Endometrial microvascular endothelial cells (primary cell): Measurements from ENCODE around the gene SYNE2. TPM values are rescaled to one million over a fixed set of nuclear protein-coding genes. Genes with fewer than 3 reads are reported as not detected.
"Not testable (repeated sequence)": the region's sequence is repeated elsewhere in the genome, so short reads cannot be mapped to it uniquely, and the experiment has no call there.

ENCODE experiments used
- in situ Hi-C: cut with HindIII; loops from 2 replicates; pipeline ENCODE4 v1.10.0; 2017; ENCODE audit warnings: low sequenced_read_pairs, low pct_unique_long_range_greater_than_20kb; ENCODE audit errors: inconsistent ontology term
- total RNA-seq: library from RNA; depleted of rRNA; stranded (reverse); fragments of >200 nt; gene quantifications from one replicate; pipeline ENCODE4 v1.2.3, GENCODE V29; 2015; ENCODE audit errors: inconsistent ontology term

The SYNE2 gene
- 24.9 TPM for total RNA-seq

- in situ Hi-C loops, result no loop called here
Measured at GRCh38 chr14:63852817-63853731, at the start of gene SYNE2. Gene SYNE2 (plus strand): TSS chr14:63853004. CDS start chr14:63909149, 56,145 bp downstream.

- in situ Hi-C loops, result not testable (repeated sequence)
Measured at GRCh38 chr14:63803221-63803791, 49.5 kb upstream of the SYNE2 start.

- in situ Hi-C loops, result not testable (repeated sequence)
Measured at GRCh38 chr14:63806064-63806463, 46.7 kb upstream of the SYNE2 start.

- in situ Hi-C loops, result not testable (repeated sequence)
Measured at GRCh38 chr14:63811692-63812091, 41.1 kb upstream of the SYNE2 start.

- in situ Hi-C loops, result no loop called here
Measured at GRCh38 chr14:63833728-63834127, 19.1 kb upstream of the SYNE2 start.

GRCh38 chr14:63840981-63841380, 11.8 kb upstream of the SYNE2 start:
- in situ Hi-C loops, result no loop called here

- in situ Hi-C loops, result no loop called here
Measured at GRCh38 chr14:63843796-63844195, 9.0 kb upstream of the SYNE2 start.

GRCh38 chr14:63848890-63849289, 3.9 kb upstream of the SYNE2 start:
- in situ Hi-C loops, result no loop called here

GRCh38 chr14:63852271-63852816, 460 bp upstream of the SYNE2 start:
- in situ Hi-C loops, result no loop called here

- in situ Hi-C loops, result no loop called here
Measured at GRCh38 chr14:63853831-63854293, 1.1 kb downstream of the SYNE2 start.

GRCh38 chr14:63854330-63854729, 1.5 kb downstream of the SYNE2 start:
- in situ Hi-C loops, result no loop called here

GRCh38 chr14:63855281-63855680, 2.5 kb downstream of the SYNE2 start:
- in situ Hi-C loops, result no loop called here

- in situ Hi-C loops, result no loop called here
Measured at GRCh38 chr14:63857466-63858030, 4.7 kb downstream of the SYNE2 start.

GRCh38 chr14:63860146-63860545, 7.3 kb downstream of the SYNE2 start:
- in situ Hi-C loops, result no loop called here

- in situ Hi-C loops, result no loop called here
Measured at GRCh38 chr14:63862163-63862562, 9.4 kb downstream of the SYNE2 start.

- in situ Hi-C loops, result no loop called here
Measured at GRCh38 chr14:63863004-63863403, 10.2 kb downstream of the SYNE2 start.

GRCh38 chr14:63864775-63865174, 12.0 kb downstream of the SYNE2 start:
- in situ Hi-C loops, result not testable (repeated sequence)

GRCh38 chr14:63867933-63868921, 15.4 kb downstream of the SYNE2 start:
- in situ Hi-C loops, result no loop called here
